Amygdala (tissue), 56 donors: Measurements from ENCODE around the gene IFNA6.
"Not testable (repeated sequence)": the region's sequence is repeated elsewhere in the genome, so short reads cannot be mapped to it uniquely, and the experiment has no call there.

Experiments used
- DNase-seq, 56 donors: peaks; one replicate each; lab custom pipeline; 2025; lab: John Stamatoyannopoulos, UW

Gene IFNA6

DNA sequence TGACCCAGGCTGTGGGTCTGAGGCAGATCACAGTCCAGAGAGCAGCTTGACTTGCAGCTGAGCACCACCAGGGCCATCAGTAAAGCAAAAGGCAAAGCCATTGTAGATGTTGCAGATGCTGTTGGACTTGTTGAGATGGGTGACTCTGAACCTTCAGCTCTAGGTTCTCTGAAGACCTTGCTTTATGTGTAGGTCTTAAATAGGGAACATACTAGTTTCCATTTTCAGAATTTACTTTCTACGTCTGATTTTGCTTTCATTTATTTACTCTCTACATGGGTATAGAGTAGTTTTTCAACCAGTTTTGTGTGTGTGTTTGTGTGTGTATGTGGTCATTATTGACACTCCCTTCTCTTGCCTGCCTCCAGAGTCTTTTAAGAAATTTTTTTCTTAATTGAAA is at the start of gene IFNA6:
IFNA6 (minus strand) TSS at position 101 of the 400 bp plus-strand sequence; CDS start at position 101, 0 bp downstream.
- no peak for DNase-seq

DNA sequence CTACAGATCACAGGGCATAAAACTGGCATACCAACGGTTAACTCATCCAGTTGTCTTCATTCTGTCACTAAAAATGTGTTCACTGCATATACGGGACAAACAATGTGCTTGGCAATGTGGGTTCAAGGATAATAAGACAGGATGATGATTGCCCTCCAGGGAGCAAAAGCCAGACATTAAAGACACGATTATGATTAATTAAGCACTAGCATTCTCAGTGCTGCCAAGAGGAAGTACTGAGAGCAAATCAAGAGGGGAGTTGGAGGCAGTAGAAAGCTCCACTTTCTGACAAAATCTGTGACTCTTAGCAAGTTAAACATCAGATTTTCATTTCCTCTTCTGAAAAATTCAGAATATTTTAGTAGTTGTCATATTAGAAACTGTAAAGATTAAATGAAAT is 49.3 kb upstream of the IFNA6 start:
- no peak for DNase-seq

GRCh38 chr9:21398955-21399489 is 48.3 kb upstream of the IFNA6 start:
- peak in 1 of 56 donors; percentile 5 for DNase-seq

DNA sequence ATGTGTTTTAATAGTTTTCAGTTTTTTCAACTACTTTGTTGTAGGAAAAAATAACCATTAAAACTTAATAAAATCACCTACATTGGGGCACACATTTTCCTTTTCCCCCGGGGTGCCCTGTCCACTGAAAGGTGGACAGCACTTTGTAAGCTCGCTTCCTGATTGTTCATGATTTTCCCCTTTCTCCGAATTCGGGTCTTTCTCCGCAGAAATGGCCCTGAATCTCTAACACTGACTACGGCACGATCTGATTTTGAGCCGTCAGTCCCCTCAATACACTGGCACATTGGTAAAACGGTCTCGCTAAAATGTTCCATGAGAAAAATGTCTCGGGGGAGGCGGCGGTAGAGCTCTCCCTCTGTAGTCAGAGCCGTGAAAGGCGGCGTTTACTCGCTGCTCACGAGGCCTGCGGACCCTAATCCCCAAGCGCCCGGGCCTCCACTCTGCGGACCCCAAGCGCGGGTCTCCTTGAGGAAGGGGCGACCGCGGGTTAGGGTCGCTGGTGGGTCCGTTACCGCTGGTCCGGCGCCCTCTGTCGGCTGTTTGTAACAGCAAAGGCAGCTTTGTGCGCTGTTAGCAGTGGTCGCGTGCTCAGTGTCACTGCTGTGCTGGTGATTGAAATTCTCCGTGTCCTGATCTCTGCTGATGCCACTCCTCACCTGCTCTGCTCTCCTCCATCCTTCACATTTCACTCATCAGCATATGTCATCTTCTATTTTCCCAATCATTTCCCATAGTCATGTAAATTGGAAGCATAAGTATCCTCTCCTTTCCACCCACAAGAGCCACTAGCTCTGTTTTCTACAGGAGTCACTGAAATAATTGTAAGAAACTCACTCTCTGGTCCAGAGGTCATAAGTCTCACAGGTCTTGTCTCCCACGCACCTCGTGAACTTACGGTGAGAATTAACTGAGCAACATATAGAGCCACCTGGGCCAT is 45.4 kb upstream of the IFNA6 start:
- peak in 39 of 56 donors; percentile 5 to 78 (median 39) for DNase-seq

GRCh38 chr9:21392270-21392669 is 41.6 kb upstream of the IFNA6 start:
- DNase-seq, result no peak

DNA sequence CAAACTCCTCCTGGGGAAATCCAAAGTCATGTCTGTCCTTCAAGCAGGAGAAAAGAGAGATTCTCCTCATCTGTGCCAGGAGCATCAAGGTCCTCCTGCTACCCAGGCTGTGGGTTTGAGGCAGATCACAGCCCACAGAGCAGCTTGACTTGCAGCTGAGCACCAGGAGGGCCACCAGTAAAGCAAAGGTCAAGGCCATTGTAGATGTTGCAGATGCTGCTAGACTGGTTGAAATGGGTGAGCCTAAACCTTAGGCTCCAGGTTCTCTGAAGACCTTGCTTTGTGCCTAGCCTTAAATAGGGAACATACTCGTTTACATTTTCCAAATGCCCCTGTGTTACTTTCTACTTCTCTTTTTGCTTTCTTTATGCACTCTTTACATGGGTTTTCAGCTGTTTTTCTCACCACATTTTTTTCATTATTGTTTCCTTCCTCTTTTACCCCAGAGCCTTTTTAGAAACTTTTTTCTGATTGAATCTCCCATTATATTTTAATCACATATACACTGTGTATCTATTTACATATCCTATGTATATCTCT is 34.5 kb upstream of the IFNA6 start, which contains the start of gene IFNA2:
IFNA2 (minus strand) TSS at position 268 of the 540 bp plus-strand sequence; CDS start at position 199, 69 bp downstream.
- no peak for DNase-seq

DNA sequence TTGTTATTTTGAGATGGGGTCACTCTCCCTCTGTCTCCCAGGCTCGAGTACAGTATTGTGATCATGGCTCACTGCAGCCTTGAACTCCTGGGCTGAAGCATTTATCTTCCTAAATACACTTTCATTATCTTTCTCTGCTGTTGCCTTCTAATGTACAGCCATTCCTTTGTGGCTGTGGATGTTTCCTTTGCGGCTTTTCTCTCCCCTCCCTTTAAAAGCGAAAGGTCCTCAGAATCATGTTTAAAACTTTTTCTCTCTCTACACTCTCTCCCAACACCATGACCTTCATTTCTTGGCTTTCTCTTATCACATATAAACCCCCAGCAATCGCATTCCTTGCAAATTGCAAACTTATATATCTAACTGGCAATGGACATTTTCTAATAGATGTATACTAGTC is 32.9 kb upstream of the IFNA6 start:
- DNase-seq, result no peak

GRCh38 chr9:21381448-21382339 is 31.0 kb upstream of the IFNA6 start:
- DNase-seq, result no peak

DNA sequence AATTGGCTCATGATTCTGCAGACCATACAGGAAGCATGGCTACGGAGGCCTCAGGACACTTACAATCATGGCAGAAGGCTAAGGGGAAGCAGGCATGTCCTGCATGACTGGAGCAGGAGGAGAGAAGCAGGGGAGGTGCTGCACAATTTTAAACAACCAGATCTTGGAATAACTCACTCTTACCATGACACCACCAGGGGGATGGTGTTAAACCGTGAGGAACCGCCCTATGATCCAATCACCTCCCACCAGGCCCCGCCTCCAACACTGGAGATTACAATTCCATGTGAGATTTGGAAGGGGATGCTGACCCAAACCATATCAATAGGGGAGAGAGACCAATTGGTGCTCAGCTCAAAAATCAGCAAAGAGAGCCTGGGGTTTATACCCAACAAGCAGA is 20.8 kb upstream of the IFNA6 start:
- not testable (repeated sequence) for DNase-seq

DNA sequence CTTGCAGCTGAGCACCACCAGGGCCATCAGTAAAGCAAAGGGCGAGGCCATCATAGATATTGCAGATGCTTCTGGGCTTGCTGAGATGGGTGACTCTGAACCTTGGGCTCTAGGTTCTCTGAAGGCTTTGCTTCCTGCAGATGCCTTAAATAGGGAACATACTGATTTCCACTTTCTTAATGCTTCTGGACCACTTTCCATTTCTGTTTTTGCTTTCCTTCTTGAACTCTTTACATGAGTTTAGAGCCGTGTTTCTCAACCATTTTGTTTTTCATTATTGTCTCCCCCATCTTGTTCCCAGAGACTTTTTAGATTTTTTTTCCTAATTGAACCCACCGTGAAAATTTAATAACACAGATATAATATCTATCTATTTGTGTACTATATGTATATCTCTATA is 17.3 kb upstream of the IFNA6 start, which contains the start of gene IFNA13:
IFNA13 (minus strand) TSS at position 101 of the 400 bp plus-strand sequence; CDS start at position 54, 47 bp downstream.
- DNase-seq, result no peak

DNA sequence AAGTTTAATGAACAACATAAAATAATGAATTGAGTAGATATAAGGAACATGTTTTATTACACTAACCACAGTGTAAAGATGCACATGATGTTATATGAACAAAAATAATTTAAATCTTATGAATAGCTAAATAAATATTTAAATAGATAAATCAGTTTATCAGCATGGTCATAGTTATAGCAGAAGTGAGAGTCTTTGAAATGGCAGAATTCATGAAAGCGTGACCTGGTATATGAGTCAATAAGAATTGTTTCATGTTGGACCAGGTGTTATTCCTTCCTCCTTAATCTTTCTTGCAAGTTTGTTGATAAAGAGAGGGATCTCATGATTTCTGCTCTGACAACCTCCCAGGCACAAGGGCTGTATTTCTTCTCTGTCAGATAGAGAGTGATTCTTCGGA is 16.5 kb upstream of the IFNA6 start:
- DNase-seq, result not testable (repeated sequence)

- no peak for DNase-seq
These were observed 11.6 kb upstream of the IFNA6 start for GRCh38 chr9:21362287-21362686.

DNA sequence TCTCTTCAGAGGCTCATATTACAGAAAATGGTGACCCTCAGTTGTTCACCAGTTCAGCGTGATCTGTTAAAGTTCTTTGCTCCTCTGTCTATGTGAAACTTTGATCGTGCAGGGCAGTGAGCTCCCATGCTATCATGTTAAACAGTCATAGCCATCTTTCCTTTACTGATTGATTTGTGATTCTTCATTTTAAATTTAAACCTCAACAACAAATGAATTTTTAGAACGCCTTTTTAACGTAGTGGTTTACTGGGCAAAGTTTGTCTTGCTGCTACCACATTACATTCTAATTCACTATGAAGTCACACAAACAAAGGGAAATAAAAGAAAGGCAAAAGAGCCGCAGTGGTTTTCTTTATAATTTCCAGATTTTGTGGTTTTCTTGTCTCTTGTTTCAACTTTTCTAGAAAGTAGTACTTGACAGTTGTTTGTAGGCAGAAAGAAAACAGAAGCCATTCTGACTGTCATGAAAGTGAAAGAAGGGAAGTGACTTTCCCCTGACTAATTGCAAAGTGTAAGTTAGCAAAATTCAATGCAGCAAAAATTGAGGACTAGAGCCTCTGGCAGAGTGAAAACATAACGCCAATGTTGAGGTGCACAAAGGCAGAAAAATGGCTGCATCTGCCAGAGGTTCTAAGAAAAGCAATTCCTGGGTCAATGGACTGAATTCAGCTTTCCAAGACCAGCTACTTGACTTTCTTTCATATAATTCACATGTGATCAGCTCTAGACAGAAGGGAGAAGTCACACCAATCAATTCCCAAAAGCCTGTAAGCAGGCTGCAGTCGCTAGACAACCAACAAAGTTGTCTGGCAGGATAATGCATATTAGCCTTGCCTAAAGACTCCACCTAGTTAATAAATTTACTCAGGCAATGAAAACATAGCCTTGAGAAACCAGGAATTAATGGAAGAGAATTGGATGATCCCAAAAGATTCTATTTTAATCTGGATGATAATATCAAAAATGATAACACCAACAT is 7.1 kb upstream of the IFNA6 start:
- no peak for DNase-seq

DNA sequence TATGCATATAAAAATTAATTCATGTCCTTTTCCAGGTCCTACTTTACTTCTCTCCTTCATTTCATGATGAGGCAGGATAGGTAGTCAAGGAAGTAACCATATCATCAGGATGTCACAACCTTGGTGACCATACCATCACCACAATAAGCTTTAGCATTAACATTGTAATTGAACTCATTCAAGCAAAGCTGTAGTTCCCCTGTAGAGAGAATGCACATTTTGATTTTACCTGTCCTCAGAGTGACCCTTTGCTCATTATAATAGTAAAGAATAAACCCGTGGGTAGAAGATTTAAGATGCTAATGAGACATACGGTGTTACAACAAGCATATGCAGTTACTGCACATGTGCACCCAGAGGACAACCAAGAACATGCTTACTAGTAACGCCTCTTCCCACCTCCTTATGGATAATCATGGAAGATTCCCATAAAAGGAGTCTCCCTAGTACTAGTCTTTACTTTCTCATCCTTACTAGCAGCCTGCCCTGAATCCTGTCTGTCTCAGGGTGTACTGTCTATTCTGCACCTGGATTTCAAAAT is 2.2 kb downstream of the IFNA6 start:
- no peak for DNase-seq

GRCh38 chr9:21340735-21341134 is 10.0 kb downstream of the IFNA6 start:
- no peak for DNase-seq

DNA sequence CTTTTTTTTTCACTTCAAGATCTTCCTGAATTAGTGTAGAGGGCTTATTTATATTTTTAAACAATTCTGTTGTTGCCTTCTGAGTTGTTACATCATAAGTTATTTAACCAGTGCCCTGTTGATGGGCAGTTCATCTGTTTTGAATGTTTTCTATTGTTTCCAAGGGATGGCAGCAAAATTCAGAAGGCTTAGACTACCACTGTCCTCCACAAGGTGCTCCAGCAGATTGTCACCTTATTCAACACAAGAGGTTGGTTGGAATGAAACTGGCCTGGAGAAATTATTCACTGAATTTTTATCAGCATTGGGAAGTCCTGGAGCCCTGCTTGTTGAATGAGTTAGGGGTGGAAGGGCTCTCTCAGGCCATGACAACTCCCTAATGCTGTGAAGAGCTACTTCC is 14.2 kb downstream of the IFNA6 start:
- DNase-seq, result no peak

- DNase-seq, result peak; percentile 39 to 95 (median 88)
These were observed 15.7 kb downstream of the IFNA6 start, which contains the start of gene KLHL9 for GRCh38 chr9:21334701-21335632. Gene KLHL9, minus strand, starts transcription at chr9:21335404. Its CDS starts 545 bp downstream, at chr9:21334859.

- DNase-seq, result no peak
These were observed 17.5 kb downstream of the IFNA6 start for GRCh38 chr9:21333226-21333625.
